ENCODE results near the gene C19orf67.

DNA sequence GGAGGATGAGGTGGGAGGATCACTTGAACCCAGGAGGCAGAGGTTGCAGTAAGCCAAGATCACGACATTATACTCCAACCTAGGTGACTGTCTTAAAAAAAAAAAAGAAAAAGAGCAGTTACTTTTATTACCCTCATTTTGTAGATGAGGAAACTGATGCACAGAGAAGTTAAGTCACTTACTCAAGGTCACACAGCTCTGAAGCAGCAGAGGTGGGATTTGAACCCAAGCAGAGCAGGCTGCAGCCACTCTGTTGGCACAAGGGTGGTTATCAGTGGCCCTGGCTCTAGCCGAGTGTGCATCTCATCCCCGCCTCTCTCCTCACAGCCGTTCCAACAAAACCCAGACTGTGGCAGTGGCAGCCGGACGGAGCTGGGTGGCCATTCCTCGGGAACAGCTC, 46.4 kb downstream of the C19orf67 start:
- TF ChIP-seq POLR2A (IDR thresholded peaks at IDR 0.05; ENCODE audit: low read length) = no peak
- no peak for TF ChIP-seq GATA1 (IDR thresholded peaks at IDR 0.05; ENCODE audit: low read depth, low read length)

All from erythroblast (primary cell).